Gastrocnemius medialis (tissue), 4 donors: ENCODE measurements around the gene PTPRN2.

Experiments used
- CTCF ChIP-seq, 5 experiments: fragments of 450-650 bp in 3 of 5; fragments of 200-600 bp in 2 of 5; sonication (generic) in 2 of 5; IDR thresholded peaks in 4 of 5; conservative IDR thresholded peaks in 1 of 5; 1 replicate in 4 of 5; 2 replicates in 1 of 5; pipeline ENCODE4 v1.5.1; 2016 to 2019; ENCODE audit warnings: antibody characterized with exemption in 5 of 5, mild to moderate bottlenecking in 3 of 5, moderate library complexity in 3 of 5
- POLR2A ChIP-seq, 2 donors: fragments of 450-650 bp; IDR thresholded peaks; one replicate each; pipeline ENCODE4 v1.6.1; 2017; ENCODE audit warnings: antibody characterized with exemption in 2 of 2, mild to moderate bottlenecking in 2 of 2, moderate library complexity in 2 of 2

- no peak for TF ChIP-seq POLR2A (IDR thresholded peaks at IDR 0.05)
- no peak for TF ChIP-seq CTCF (IDR thresholded peaks at IDR 0.05 in 4 of 5, conservative IDR thresholded peaks at IDR 0.05 in 1 of 5)
These were observed 242.8 kb downstream of the PTPRN2 start for GRCh38 chr7:158344706-158345300.
